ENCODE measurements around the gene C1QTNF5.

GRCh38 chr11:119347940-119348605 is 7.4 kb upstream of the C1QTNF5 start:
- no peak for TF ChIP-seq CTCF (IDR thresholded peaks at IDR 0.05 in 2 of 3, conservative IDR thresholded peaks at IDR 0.05 in 1 of 3; ENCODE audit: borderline replicate concordance in 1 of 3, insufficient read depth in 1 of 3, low read depth in 2 of 3, low read length in 2 of 3)
- TF ChIP-seq TCF7L2 (IDR thresholded peaks at IDR 0.05; ENCODE audit: borderline replicate concordance, extremely low read depth, insufficient read depth, insufficient read length): no peak
